SK-N-SH treated with all-trans-retinoic acid at 6 μM for 48 hours (cell line): Measurements from ENCODE around the gene PRRG3.

Experiments
- ATAC-seq: fragments of 200-7000 bp; cut with Tn5 transposase; 3 replicates; pipeline ENCODE4 v1.9.1; 2020; ENCODE audit warnings: mild to moderate bottlenecking, moderate library complexity
- BACH2 ChIP-seq: fragments of 250-450 bp; sonication (Bioruptor Pico); IDR thresholded peaks from 2 replicates; pipeline ENCODE4 v1.9.0; 2021; ENCODE audit warnings: mild to moderate bottlenecking, borderline replicate concordance
- CREB5 ChIP-seq: fragments of 250-450 bp; sonication (Bioruptor Pico); IDR thresholded peaks from 2 replicates; pipeline ENCODE4 v1.5.1; 2020; ENCODE audit warnings: low read depth, mild to moderate bottlenecking, moderate library complexity
- CSDC2 ChIP-seq: fragments of 250-450 bp; sonication (Bioruptor Pico); IDR thresholded peaks from 2 replicates; pipeline ENCODE4 v1.5.0; 2020; ENCODE audit warnings: mild to moderate bottlenecking, moderate library complexity
- CSRNP3 ChIP-seq: fragments of 250-450 bp; sonication (Bioruptor Pico); IDR thresholded peaks from 2 replicates; pipeline ENCODE4 v1.5.1; 2021; ENCODE audit warnings: mild to moderate bottlenecking, moderate library complexity
- ESRRG ChIP-seq: fragments of 250-450 bp; sonication (Bioruptor Pico); IDR thresholded peaks from 2 replicates; pipeline ENCODE4 v1.6.1; 2021; ENCODE audit warnings: mild to moderate bottlenecking
- PATZ1 ChIP-seq: fragments of 250-450 bp; sonication (Bioruptor Pico); IDR thresholded peaks from 2 replicates; pipeline ENCODE4 v1.8.0; 2020; ENCODE audit warnings: mild to moderate bottlenecking, moderate library complexity, borderline replicate concordance
- POU6F1 ChIP-seq: fragments of 250-450 bp; sonication (Bioruptor Pico); IDR thresholded peaks from 2 replicates; pipeline ENCODE4 v1.8.0; 2021; ENCODE audit warnings: low read depth, mild to moderate bottlenecking, moderate library complexity, borderline replicate concordance
- PPARA ChIP-seq: fragments of 250-450 bp; sonication (Bioruptor Pico); IDR thresholded peaks from 2 replicates; pipeline ENCODE4 v1.5.0; 2020; ENCODE audit warnings: mild to moderate bottlenecking, borderline replicate concordance
- RARB ChIP-seq: fragments of 250-450 bp; sonication (Bioruptor Pico); IDR thresholded peaks from 2 replicates; pipeline ENCODE4 v1.8.0; 2021; ENCODE audit warnings: mild to moderate bottlenecking, moderate library complexity
- SNAI2 ChIP-seq: fragments of 250-450 bp; sonication (Bioruptor Pico); IDR thresholded peaks from 2 replicates; pipeline ENCODE4 v1.5.0; 2020; ENCODE audit warnings: mild to moderate bottlenecking, moderate library complexity
- TCF4 ChIP-seq: fragments of 250-450 bp; sonication (Bioruptor Pico); IDR thresholded peaks from 2 replicates; pipeline ENCODE4 v1.8.0; 2021; ENCODE audit warnings: mild to moderate bottlenecking, moderate library complexity, borderline replicate concordance
- TOX ChIP-seq: fragments of 250-450 bp; sonication (Bioruptor Pico); IDR thresholded peaks from 2 replicates; pipeline ENCODE4 v1.8.0; 2021; ENCODE audit warnings: mild to moderate bottlenecking, moderate library complexity, borderline replicate concordance
- TSHZ2 ChIP-seq: fragments of 250-450 bp; sonication (Bioruptor Pico); IDR thresholded peaks from 2 replicates; pipeline ENCODE4 v1.5.0; 2020; ENCODE audit warnings: mild to moderate bottlenecking, moderate library complexity
- ZC3H10 ChIP-seq: fragments of 250-450 bp; sonication (Bioruptor Pico); IDR thresholded peaks from 2 replicates; pipeline ENCODE4 v1.5.1; 2021; ENCODE audit warnings: mild to moderate bottlenecking, moderate library complexity
- ZFP3 ChIP-seq: fragments of 250-450 bp; sonication (Bioruptor Pico); IDR thresholded peaks from 2 replicates; pipeline ENCODE4 v1.5.0; 2020; ENCODE audit warnings: mild to moderate bottlenecking, moderate library complexity
- ZFP30 ChIP-seq: fragments of 450-650 bp; formaldehyde crosslinking; IDR thresholded peaks from 2 replicates; pipeline ENCODE4 v1.5.0; 2022; ENCODE audit warnings: mild to moderate bottlenecking, moderate library complexity
- ZNF565 ChIP-seq: fragments of 450-650 bp; formaldehyde crosslinking; conservative IDR thresholded peaks from 2 replicates; pipeline ENCODE4 v1.5.0; 2020; ENCODE audit warnings: low read depth, mild to moderate bottlenecking, moderate library complexity
- ZNF70 ChIP-seq: fragments of 450-650 bp; formaldehyde crosslinking; IDR thresholded peaks from 2 replicates; pipeline ENCODE4 v1.5.0; 2020; ENCODE audit warnings: mild to moderate bottlenecking, moderate library complexity
- ZNF8 ChIP-seq: fragments of 450-650 bp; formaldehyde crosslinking; IDR thresholded peaks from 2 replicates; pipeline ENCODE4 v1.5.0; 2020; ENCODE audit warnings: mild to moderate bottlenecking, moderate library complexity

PRRG3 gene

GRCh38 chrX:151711154-151711553 is 15.9 kb downstream of the PRRG3 start:
- TF ChIP-seq CSRNP3 (CRISPR knock-in tag), result no peak
- TF ChIP-seq PATZ1, result no peak
- TF ChIP-seq CSDC2 (CRISPR knock-in tag), result no peak
- TF ChIP-seq SNAI2 (CRISPR knock-in tag), result no peak
- no peak for TF ChIP-seq ZFP30
- no peak for TF ChIP-seq ZFP3 (CRISPR knock-in tag)
- TF ChIP-seq BACH2 (CRISPR knock-in tag), result no peak
- TF ChIP-seq PPARA (CRISPR knock-in tag), result no peak
- no peak for TF ChIP-seq ESRRG (CRISPR knock-in tag)
- no peak for TF ChIP-seq POU6F1 (CRISPR knock-in tag)
- TF ChIP-seq ZNF70 (CRISPR knock-in tag), result no peak
- TF ChIP-seq ZC3H10 (CRISPR knock-in tag), result no peak
- TF ChIP-seq TCF4 (CRISPR knock-in tag), result no peak
- no peak for TF ChIP-seq ZNF565
- no peak for TF ChIP-seq CREB5 (CRISPR knock-in tag)
- no peak for ATAC-seq

- TF ChIP-seq TSHZ2 (CRISPR knock-in tag) (no peak), CREB5 (CRISPR knock-in tag) (no peak), ZNF70 (CRISPR knock-in tag) (no peak), ZNF8 (no peak), RARB (CRISPR knock-in tag) (no peak)
- no peak for ATAC-seq
Observed at GRCh38 chrX:151711787-151712186, 16.5 kb downstream of the PRRG3 start.

- ATAC-seq, result no peak
- TF ChIP-seq CREB5 (CRISPR knock-in tag) (no peak), ZC3H10 (CRISPR knock-in tag) (no peak), TOX (no peak), ZFP30 (no peak)
- TF ChIP-seq, all 23 proteins: peak for 0
Observed at GRCh38 chrX:151712253-151712652, 17.0 kb downstream of the PRRG3 start.
